Measurements from ENCODE around the gene BICD2. TPM values are rescaled to one million over a fixed set of nuclear protein-coding genes. Genes with fewer than 3 reads are reported as not detected.
A peak's percentile ranks its signal among the peaks of the same experiment; 100 is the strongest.

Gene BICD2
- total and polyA plus RNA-seq, 2 of the 8 experiments (the other 6 are each of a cell fraction or from before 2014, with no cell fraction given) = 6.6 to 22.8 TPM

- no peak overlapping the region for H3K9ac ChIP-seq (replicated peaks in 1 of 4; ENCODE audit: extremely low read depth in 1 of 4, low read depth in 3 of 4, low read length in 3 of 4)
- TF ChIP-seq KDM5A (IDR thresholded peaks at IDR 0.05; ENCODE audit: low read length) (no peak), RNF2 (IDR thresholded peaks at IDR 0.05; ENCODE audit: borderline replicate concordance, low read depth, low read length, missing control alignments, poor library complexity, severe bottlenecking) (no peak), NRF1 (IDR thresholded peaks at IDR 0.05; ENCODE audit: low read depth, low read length) (no peak)
Measured at GRCh38 chr9:92749934-92750315, 14.7 kb downstream of the BICD2 start.

More at GRCh38 chr9:92749934-92750315, 14.7 kb downstream of the BICD2 start:
- Histone ChIP-seq H4K20me1 (replicated peaks in 1 of 2; ENCODE audit: control insufficient read depth in 1 of 2, insufficient read depth in 2 of 2, low read length in 2 of 2) (peaks cover 5 to 28% of the 10 kb centered on the region in 2 experiments), H3K79me2 (ENCODE audit: control insufficient read depth in 1 of 2, insufficient read depth in 2 of 2, low read length in 2 of 2) (peaks cover 9 to 90% of the 10 kb centered on the region in 2 experiments), H2BK5ac (ENCODE audit: low read depth, low read length) (0 out of 2 replicates have a peak overlapping the region, but pooled peaks have one; percentile 7), H4K8ac (ENCODE audit: extremely low read depth, insufficient read depth, low read length) (no peak overlapping the region), H3K36me3 (ENCODE audit: control insufficient read depth in 2 of 4, insufficient read depth in 4 of 4, low read length in 3 of 4) (peaks cover 0 to 2% (median 0%) of the 10 kb centered on the region in 4 experiments; a peak in 1 of 8 replicates), H4K91ac (replicated peaks; ENCODE audit: insufficient read length, low read length) (no peak overlapping the region), H3K4me2 (ENCODE audit: insufficient read depth in 1 of 2, low read depth in 2 of 2, low read length in 2 of 2) (no peak overlapping the region), H4K5ac (ENCODE audit: insufficient read length, low read depth, low read length) (no peak overlapping the region), H3K23ac (ENCODE audit: insufficient read length) (no peak overlapping the region), H3K23me2 (ENCODE audit: low read depth, low read length) (no peaks in the 10 kb centered on the region), H2BK20ac (ENCODE audit: low read length) (no peak overlapping the region), H3K56ac (replicated peaks; ENCODE audit: insufficient read length, low read depth, low read length) (no peak overlapping the region), H2BK12ac (ENCODE audit: low read depth, low read length) (no peak overlapping the region), H3K27me3 (replicated peaks in 1 of 4; ENCODE audit: control insufficient read depth in 3 of 4, extremely low read depth in 1 of 4, insufficient read depth in 3 of 4, low read length in 3 of 4) (no peaks in the 10 kb centered on the region), H3K14ac (ENCODE audit: insufficient read length) (no peak overlapping the region), H3K4ac (replicated peaks; ENCODE audit: insufficient read length, low read depth, low read length) (no peak overlapping the region), H3K18ac (ENCODE audit: extremely low read depth, low read length) (no peak overlapping the region), H3K27ac (ENCODE audit: low read depth, low read length) (no peak overlapping the region), H2AK5ac (ENCODE audit: low read depth, low read length) (no peak overlapping the region), H3K79me1 (ENCODE audit: low read depth, low read length) (peaks cover 24% of the 10 kb centered on the region), H3K4me1 (replicated peaks in 1 of 4; ENCODE audit: control insufficient read depth in 3 of 4, insufficient read depth in 4 of 4, low read length in 3 of 4) (peaks cover 0 to 10% (median 4%) of the 10 kb centered on the region in 4 experiments), H3K4me3 (ENCODE audit: extremely low read depth in 1 of 4, insufficient read depth in 2 of 4, low read depth in 3 of 4, low read length in 4 of 4) (no peak overlapping the region), H2AFZ (ENCODE audit: low read length) (no peak overlapping the region), H2BK15ac (ENCODE audit: low read length) (no peak overlapping the region), H3K9me3 (ENCODE audit: insufficient read depth in 2 of 2, low read depth in 1 of 2, low read length in 1 of 2) (no peaks in the 10 kb centered on the region), H2BK120ac (replicated peaks; ENCODE audit: low read depth, low read length) (no peak overlapping the region)
- WGBS, 2 experiments (ENCODE audit: extremely low coverage in 1 of 2, insufficient coverage in 1 of 2, insufficient read length in 1 of 2, insufficient replicate concordance in 2 of 2, low coverage in 1 of 2, low lambda C conversion rate in 2 of 2, missing lambda C conversion rate in 1 of 2) = 91% methylated on average over 6 of the region's 6 CpGs; no CpG with 5 or more reads in 1 of the 2 experiments
- CTCF ChIA-PET (ENCODE audit: partially characterized antibody) = interaction anchor here (1.1 kb wide), 2 partner anchors 13 to 31 kb away, joined by 3 read pairs; no protein-coding TSS in a partner anchor
- POLR2A ChIA-PET (ENCODE audit: partially characterized antibody) = no interaction called here
- no peak for FAIRE-seq
- DNase-seq (ENCODE audit: low read depth in 1 of 2, low spot score in 2 of 2) = no peak

Data from H1 (cell line).